ENCODE measurements around the gene ADD2. TPM values are rescaled to one million over a fixed set of nuclear protein-coding genes. Genes with fewer than 3 reads are reported as not detected.

Gene ADD2
- total and polyA plus RNA-seq, 2 experiments from 2014 or later, result 34.6 to 223 TPM

DNA sequence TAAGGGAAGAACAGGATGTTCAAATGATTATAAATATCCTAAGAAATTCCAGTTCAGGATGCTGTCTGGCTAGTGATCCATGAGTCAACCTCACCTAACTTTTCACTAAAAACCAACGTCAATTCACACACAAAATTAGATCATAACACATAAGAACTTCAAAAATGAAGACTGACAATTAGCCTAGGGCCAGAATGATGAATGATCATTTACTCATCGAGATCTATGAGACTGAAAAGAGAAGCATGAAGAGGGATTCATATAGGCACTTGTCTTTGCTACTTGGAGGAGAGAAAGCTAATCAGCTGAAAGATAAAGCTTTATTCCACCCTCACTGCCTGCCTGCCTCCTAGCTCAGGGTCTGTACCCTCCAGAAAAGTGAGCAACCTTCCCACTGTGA lies 29.8 kb downstream of the ADD2 start:
- Histone ChIP-seq H4K20me1 (replicated peaks; ENCODE audit: insufficient read depth) (peaks cover 62% of the 10 kb centered on the region), H3K36me3 (ENCODE audit: insufficient read depth) (no peaks in the 10 kb centered on the region), H3F3A (replicated peaks; ENCODE audit: low read depth) (peaks cover 10% of the 10 kb centered on the region; the same call in 1 of the 2 replicates), H3K9me2 (ENCODE audit: insufficient read depth) (no peaks in the 10 kb centered on the region), H3K27ac (ENCODE audit: low read depth) (peak overlapping the region; percentile 42; the same call in 1 of the 2 replicates), H3K4me2 (no peak overlapping the region; the same call in 1 of the 2 replicates), H3K4me3 (no peak overlapping the region), H3K27me3 (ENCODE audit: insufficient read depth) (no peaks in the 10 kb centered on the region), H2AFZ (no peak overlapping the region), H3K4me1 (ENCODE audit: insufficient read depth) (peaks cover 62% of the 10 kb centered on the region), H3K79me2 (replicated peaks; ENCODE audit: insufficient read depth) (peaks cover 91% of the 10 kb centered on the region)
- no peak for DNase-seq (ENCODE audit: low spot score)
- peaks cover 5% of the 10 kb centered on the region for H3K27me3 Mint-ChIP-seq (ENCODE audit: insufficient read depth, low read depth, poor library complexity)
- H3K9me3 Mint-ChIP-seq, result no peaks in the 10 kb centered on the region
- peak overlapping the region; percentile 22 for H3K27ac Mint-ChIP-seq
- TF ChIP-seq NANOG (IDR thresholded peaks at IDR 0.05; ENCODE audit: borderline replicate concordance), result no peak
- TF ChIP-seq POLR2AphosphoS5 (IDR thresholded peaks at IDR 0.05; ENCODE audit: low read depth), result no peak
- TF ChIP-seq, protein P1, sequence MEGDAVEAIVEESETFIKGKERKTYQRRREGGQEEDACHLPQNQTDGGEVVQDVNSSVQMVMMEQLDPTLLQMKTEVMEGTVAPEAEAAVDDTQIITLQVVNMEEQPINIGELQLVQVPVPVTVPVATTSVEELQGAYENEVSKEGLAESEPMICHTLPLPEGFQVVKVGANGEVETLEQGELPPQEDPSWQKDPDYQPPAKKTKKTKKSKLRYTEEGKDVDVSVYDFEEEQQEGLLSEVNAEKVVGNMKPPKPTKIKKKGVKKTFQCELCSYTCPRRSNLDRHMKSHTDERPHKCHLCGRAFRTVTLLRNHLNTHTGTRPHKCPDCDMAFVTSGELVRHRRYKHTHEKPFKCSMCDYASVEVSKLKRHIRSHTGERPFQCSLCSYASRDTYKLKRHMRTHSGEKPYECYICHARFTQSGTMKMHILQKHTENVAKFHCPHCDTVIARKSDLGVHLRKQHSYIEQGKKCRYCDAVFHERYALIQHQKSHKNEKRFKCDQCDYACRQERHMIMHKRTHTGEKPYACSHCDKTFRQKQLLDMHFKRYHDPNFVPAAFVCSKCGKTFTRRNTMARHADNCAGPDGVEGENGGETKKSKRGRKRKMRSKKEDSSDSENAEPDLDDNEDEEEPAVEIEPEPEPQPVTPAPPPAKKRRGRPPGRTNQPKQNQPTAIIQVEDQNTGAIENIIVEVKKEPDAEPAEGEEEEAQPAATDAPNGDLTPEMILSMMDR (conservative IDR thresholded peaks at IDR 0.05; ENCODE audit: low read depth in 2 of 2), result no peak
- no peak for TF ChIP-seq EZH2 (IDR thresholded peaks at IDR 0.05; ENCODE audit: low read depth, unreplicated experiment)
- TF ChIP-seq ZNF331 (CRISPR knock-in tag; IDR thresholded peaks at IDR 0.05; ENCODE audit: low read depth), result no peak
- no peak for TF ChIP-seq ZNF114 (CRISPR knock-in tag; IDR thresholded peaks at IDR 0.05)
- TF ChIP-seq, protein P2, sequence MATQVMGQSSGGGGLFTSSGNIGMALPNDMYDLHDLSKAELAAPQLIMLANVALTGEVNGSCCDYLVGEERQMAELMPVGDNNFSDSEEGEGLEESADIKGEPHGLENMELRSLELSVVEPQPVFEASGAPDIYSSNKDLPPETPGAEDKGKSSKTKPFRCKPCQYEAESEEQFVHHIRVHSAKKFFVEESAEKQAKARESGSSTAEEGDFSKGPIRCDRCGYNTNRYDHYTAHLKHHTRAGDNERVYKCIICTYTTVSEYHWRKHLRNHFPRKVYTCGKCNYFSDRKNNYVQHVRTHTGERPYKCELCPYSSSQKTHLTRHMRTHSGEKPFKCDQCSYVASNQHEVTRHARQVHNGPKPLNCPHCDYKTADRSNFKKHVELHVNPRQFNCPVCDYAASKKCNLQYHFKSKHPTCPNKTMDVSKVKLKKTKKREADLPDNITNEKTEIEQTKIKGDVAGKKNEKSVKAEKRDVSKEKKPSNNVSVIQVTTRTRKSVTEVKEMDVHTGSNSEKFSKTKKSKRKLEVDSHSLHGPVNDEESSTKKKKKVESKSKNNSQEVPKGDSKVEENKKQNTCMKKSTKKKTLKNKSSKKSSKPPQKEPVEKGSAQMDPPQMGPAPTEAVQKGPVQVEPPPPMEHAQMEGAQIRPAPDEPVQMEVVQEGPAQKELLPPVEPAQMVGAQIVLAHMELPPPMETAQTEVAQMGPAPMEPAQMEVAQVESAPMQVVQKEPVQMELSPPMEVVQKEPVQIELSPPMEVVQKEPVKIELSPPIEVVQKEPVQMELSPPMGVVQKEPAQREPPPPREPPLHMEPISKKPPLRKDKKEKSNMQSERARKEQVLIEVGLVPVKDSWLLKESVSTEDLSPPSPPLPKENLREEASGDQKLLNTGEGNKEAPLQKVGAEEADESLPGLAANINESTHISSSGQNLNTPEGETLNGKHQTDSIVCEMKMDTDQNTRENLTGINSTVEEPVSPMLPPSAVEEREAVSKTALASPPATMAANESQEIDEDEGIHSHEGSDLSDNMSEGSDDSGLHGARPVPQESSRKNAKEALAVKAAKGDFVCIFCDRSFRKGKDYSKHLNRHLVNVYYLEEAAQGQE (IDR thresholded peaks at IDR 0.05; ENCODE audit: unreplicated experiment), result no peak
- TF ChIP-seq JUNB (IDR thresholded peaks at IDR 0.05; ENCODE audit: unreplicated experiment), result no peak
- TF ChIP-seq EZH2phosphoT487 (IDR thresholded peaks at IDR 0.05; ENCODE audit: unreplicated experiment), result no peak
- TF ChIP-seq, protein P3, sequence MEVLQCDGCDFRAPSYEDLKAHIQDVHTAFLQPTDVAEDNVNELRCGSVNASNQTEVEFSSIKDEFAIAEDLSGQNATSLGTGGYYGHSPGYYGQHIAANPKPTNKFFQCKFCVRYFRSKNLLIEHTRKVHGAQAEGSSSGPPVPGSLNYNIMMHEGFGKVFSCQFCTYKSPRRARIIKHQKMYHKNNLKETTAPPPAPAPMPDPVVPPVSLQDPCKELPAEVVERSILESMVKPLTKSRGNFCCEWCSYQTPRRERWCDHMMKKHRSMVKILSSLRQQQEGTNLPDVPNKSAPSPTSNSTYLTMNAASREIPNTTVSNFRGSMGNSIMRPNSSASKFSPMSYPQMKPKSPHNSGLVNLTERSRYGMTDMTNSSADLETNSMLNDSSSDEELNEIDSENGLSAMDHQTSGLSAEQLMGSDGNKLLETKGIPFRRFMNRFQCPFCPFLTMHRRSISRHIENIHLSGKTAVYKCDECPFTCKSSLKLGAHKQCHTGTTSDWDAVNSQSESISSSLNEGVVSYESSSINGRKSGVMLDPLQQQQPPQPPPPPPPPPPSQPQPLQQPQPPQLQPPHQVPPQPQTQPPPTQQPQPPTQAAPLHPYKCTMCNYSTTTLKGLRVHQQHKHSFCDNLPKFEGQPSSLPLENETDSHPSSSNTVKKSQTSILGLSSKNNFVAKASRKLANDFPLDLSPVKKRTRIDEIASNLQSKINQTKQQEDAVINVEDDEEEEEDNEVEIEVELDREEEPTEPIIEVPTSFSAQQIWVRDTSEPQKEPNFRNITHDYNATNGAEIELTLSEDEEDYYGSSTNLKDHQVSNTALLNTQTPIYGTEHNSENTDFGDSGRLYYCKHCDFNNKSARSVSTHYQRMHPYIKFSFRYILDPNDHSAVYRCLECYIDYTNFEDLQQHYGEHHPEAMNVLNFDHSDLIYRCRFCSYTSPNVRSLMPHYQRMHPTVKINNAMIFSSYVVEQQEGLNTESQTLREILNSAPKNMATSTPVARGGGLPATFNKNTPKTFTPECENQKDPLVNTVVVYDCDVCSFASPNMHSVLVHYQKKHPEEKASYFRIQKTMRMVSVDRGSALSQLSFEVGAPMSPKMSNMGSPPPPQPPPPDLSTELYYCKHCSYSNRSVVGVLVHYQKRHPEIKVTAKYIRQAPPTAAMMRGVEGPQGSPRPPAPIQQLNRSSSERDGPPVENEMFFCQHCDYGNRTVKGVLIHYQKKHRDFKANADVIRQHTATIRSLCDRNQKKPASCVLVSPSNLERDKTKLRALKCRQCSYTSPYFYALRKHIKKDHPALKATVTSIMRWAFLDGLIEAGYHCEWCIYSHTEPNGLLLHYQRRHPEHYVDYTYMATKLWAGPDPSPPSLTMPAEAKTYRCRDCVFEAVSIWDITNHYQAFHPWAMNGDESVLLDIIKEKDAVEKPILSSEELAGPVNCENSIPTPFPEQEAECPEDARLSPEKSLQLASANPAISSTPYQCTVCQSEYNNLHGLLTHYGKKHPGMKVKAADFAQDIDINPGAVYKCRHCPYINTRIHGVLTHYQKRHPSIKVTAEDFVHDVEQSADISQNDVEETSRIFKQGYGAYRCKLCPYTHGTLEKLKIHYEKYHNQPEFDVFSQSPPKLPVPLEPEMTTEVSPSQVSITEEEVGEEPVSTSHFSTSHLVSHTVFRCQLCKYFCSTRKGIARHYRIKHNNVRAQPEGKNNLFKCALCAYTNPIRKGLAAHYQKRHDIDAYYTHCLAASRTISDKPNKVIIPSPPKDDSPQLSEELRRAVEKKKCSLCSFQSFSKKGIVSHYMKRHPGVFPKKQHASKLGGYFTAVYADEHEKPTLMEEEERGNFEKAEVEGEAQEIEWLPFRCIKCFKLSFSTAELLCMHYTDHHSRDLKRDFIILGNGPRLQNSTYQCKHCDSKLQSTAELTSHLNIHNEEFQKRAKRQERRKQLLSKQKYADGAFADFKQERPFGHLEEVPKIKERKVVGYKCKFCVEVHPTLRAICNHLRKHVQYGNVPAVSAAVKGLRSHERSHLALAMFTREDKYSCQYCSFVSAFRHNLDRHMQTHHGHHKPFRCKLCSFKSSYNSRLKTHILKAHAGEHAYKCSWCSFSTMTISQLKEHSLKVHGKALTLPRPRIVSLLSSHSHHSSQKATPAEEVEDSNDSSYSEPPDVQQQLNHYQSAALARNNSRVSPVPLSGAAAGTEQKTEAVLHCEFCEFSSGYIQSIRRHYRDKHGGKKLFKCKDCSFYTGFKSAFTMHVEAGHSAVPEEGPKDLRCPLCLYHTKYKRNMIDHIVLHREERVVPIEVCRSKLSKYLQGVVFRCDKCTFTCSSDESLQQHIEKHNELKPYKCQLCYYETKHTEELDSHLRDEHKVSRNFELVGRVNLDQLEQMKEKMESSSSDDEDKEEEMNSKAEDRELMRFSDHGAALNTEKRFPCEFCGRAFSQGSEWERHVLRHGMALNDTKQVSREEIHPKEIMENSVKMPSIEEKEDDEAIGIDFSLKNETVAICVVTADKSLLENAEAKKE (CRISPR knock-in tag; IDR thresholded peaks at IDR 0.05), result no peak
- TF ChIP-seq CREB1 (CRISPR knock-in tag; IDR thresholded peaks at IDR 0.05; ENCODE audit: low read depth), result no peak
- TF ChIP-seq, protein P4, sequence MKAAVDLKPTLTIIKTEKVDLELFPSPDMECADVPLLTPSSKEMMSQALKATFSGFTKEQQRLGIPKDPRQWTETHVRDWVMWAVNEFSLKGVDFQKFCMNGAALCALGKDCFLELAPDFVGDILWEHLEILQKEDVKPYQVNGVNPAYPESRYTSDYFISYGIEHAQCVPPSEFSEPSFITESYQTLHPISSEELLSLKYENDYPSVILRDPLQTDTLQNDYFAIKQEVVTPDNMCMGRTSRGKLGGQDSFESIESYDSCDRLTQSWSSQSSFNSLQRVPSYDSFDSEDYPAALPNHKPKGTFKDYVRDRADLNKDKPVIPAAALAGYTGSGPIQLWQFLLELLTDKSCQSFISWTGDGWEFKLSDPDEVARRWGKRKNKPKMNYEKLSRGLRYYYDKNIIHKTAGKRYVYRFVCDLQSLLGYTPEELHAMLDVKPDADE (IDR thresholded peaks at IDR 0.05), result no peak
- TF ChIP-seq STAT1 (IDR thresholded peaks at IDR 0.05; ENCODE audit: unreplicated experiment), result no peak
- H3K36me3 Mint-ChIP-seq (ENCODE audit: low read depth), result peaks cover 9% of the 10 kb centered on the region
- no peak for ATAC-seq
- H3K4me1 Mint-ChIP-seq, result peaks cover 68% of the 10 kb centered on the region
- no peak overlapping the region for H3K4me3 Mint-ChIP-seq

Measured in GM23338 (cell line).